ENCODE data around the gene GIGYF2.

DNA sequence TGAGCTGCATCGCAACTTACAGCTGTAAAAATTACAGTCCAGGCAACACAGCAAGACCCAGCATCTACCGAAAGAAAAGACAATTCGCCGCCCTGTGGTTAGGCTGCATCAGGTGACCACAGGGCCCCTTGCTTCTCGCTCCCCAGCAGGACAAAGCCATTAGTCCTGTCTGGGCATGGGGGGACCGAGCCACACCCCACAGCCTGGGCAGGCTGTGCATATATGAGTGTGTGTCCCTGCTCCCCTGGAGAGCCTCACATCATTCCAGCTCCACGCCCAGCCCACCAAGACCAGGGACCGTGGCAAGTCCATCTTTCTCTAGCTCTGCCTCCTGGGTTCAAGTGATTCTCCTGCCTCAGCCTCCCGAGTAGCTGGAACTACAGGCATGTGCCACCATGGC lies 206.9 kb downstream of the GIGYF2 start:
- TF ChIP-seq, protein P1, sequence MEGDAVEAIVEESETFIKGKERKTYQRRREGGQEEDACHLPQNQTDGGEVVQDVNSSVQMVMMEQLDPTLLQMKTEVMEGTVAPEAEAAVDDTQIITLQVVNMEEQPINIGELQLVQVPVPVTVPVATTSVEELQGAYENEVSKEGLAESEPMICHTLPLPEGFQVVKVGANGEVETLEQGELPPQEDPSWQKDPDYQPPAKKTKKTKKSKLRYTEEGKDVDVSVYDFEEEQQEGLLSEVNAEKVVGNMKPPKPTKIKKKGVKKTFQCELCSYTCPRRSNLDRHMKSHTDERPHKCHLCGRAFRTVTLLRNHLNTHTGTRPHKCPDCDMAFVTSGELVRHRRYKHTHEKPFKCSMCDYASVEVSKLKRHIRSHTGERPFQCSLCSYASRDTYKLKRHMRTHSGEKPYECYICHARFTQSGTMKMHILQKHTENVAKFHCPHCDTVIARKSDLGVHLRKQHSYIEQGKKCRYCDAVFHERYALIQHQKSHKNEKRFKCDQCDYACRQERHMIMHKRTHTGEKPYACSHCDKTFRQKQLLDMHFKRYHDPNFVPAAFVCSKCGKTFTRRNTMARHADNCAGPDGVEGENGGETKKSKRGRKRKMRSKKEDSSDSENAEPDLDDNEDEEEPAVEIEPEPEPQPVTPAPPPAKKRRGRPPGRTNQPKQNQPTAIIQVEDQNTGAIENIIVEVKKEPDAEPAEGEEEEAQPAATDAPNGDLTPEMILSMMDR (IDR thresholded peaks at IDR 0.05): no peak
- TF ChIP-seq, protein P2, sequence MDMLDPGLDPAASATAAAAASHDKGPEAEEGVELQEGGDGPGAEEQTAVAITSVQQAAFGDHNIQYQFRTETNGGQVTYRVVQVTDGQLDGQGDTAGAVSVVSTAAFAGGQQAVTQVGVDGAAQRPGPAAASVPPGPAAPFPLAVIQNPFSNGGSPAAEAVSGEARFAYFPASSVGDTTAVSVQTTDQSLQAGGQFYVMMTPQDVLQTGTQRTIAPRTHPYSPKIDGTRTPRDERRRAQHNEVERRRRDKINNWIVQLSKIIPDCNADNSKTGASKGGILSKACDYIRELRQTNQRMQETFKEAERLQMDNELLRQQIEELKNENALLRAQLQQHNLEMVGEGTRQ (IDR thresholded peaks at IDR 0.05; ENCODE audit: borderline replicate concordance, low read depth, low read length): no peak
- TF ChIP-seq MXI1 (IDR thresholded peaks at IDR 0.05; ENCODE audit: low read depth, low read length) (no peak), SIN3A (IDR thresholded peaks at IDR 0.05; ENCODE audit: borderline replicate concordance, low read depth, low read length) (no peak), RAD21 (IDR thresholded peaks at IDR 0.05; ENCODE audit: low read length) (no peak), EP300 (IDR thresholded peaks at IDR 0.05; ENCODE audit: borderline replicate concordance in 1 of 2, low read depth in 1 of 2, low read length in 1 of 2) (no peak), SMC3 (IDR thresholded peaks at IDR 0.05; ENCODE audit: low read depth, low read length) (no peak), TAF1 (IDR thresholded peaks at IDR 0.05; ENCODE audit: borderline replicate concordance, low read depth, low read length) (no peak), JUND (IDR thresholded peaks at IDR 0.05) (no peak), RCOR1 (IDR thresholded peaks at IDR 0.05; ENCODE audit: low read length) (no peak)
- TF ChIP-seq, protein P3, sequence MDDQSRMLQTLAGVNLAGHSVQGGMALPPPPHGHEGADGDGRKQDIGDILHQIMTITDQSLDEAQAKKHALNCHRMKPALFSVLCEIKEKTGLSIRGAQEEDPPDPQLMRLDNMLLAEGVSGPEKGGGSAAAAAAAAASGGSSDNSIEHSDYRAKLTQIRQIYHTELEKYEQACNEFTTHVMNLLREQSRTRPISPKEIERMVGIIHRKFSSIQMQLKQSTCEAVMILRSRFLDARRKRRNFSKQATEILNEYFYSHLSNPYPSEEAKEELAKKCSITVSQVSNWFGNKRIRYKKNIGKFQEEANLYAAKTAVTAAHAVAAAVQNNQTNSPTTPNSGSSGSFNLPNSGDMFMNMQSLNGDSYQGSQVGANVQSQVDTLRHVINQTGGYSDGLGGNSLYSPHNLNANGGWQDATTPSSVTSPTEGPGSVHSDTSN (IDR thresholded peaks at IDR 0.05): no peak
- TF ChIP-seq, protein P4, sequence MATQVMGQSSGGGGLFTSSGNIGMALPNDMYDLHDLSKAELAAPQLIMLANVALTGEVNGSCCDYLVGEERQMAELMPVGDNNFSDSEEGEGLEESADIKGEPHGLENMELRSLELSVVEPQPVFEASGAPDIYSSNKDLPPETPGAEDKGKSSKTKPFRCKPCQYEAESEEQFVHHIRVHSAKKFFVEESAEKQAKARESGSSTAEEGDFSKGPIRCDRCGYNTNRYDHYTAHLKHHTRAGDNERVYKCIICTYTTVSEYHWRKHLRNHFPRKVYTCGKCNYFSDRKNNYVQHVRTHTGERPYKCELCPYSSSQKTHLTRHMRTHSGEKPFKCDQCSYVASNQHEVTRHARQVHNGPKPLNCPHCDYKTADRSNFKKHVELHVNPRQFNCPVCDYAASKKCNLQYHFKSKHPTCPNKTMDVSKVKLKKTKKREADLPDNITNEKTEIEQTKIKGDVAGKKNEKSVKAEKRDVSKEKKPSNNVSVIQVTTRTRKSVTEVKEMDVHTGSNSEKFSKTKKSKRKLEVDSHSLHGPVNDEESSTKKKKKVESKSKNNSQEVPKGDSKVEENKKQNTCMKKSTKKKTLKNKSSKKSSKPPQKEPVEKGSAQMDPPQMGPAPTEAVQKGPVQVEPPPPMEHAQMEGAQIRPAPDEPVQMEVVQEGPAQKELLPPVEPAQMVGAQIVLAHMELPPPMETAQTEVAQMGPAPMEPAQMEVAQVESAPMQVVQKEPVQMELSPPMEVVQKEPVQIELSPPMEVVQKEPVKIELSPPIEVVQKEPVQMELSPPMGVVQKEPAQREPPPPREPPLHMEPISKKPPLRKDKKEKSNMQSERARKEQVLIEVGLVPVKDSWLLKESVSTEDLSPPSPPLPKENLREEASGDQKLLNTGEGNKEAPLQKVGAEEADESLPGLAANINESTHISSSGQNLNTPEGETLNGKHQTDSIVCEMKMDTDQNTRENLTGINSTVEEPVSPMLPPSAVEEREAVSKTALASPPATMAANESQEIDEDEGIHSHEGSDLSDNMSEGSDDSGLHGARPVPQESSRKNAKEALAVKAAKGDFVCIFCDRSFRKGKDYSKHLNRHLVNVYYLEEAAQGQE (IDR thresholded peaks at IDR 0.05; ENCODE audit: low read depth, low read length): no peak
- TF ChIP-seq, protein P5, sequence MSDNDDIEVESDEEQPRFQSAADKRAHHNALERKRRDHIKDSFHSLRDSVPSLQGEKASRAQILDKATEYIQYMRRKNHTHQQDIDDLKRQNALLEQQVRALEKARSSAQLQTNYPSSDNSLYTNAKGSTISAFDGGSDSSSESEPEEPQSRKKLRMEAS (IDR thresholded peaks at IDR 0.05; ENCODE audit: low read depth): no peak
